H1 (cell line): ENCODE data around the gene KCNAB2. TPM values are rescaled to one million over a fixed set of nuclear protein-coding genes. Genes with fewer than 3 reads are reported as not detected.

ENCODE experiments used
- JUN ChIP-seq: IDR thresholded peaks from 2 replicates; pipeline ENCODE4 v1.6.1; 2011; ENCODE audit warnings: low read depth, mild to moderate bottlenecking, improper control_type of control experiment, low read length
- POLR2A ChIP-seq, 2 experiments: IDR thresholded peaks; 1 replicate in 1 of 2; 2 replicates in 1 of 2; pipeline ENCODE4 v1.6.1; 2011; ENCODE audit warnings: low read depth in 2 of 2, low read length in 2 of 2, mild to moderate bottlenecking in 2 of 2; ENCODE audit errors: control extremely low read depth in 1 of 2
- RFX5 ChIP-seq: IDR thresholded peaks from 2 replicates; pipeline ENCODE4 v1.6.1; 2011; ENCODE audit warnings: low read depth, low read length, improper control_type of control experiment, borderline replicate concordance
- RXRA ChIP-seq: IDR thresholded peaks from 2 replicates; pipeline ENCODE4 v1.6.1; 2011; ENCODE audit warnings: low read depth, mild to moderate bottlenecking, low read length, moderate library complexity; ENCODE audit not compliant: insufficient read depth
- polyA plus RNA-seq, 7 experiments: library from polyadenylated mRNA; depleted of rRNA in 3 of 7; stranded (reverse) in 5 of 7; unstranded in 2 of 7; fragments of >200 nt in 5 of 7; fragments of 200-250 nt in 2 of 7; gene quantifications; 1 replicate in 5 of 7; 2 replicates in 1 of 7; 4 replicates in 1 of 7; pipeline versions ENCODE4 v1.2.1 to v1.2.3, GENCODE V29; 2011 to 2013; ENCODE audit warnings: missing spikeins in 2 of 7, mixed read lengths in 2 of 7
- total RNA-seq: library from RNA; stranded (reverse); fragmentation: NEBNext Ultra II Directional; extraction: Animal tissue kit (Norgen Biotek cat#: 25700); gene quantifications from 2 replicates; pipeline ENCODE4 v1.2.1, GENCODE V29; 2021
- TF ChIP-seq, protein P1 (sequence below): fragments of 300-600 bp; sonication (generic); IDR thresholded peaks from 2 replicates; pipeline ENCODE4 v1.7.1; 2012; ENCODE audit warnings: low read length, moderate library complexity, mild to moderate bottlenecking, inconsistent platforms; ENCODE audit not compliant: insufficient replicate concordance
- TF ChIP-seq, protein P2 (sequence below), 3 experiments: IDR thresholded peaks; 1 replicate in 2 of 3; 2 replicates in 1 of 3; pipeline versions ENCODE4 v1.5.1 to v1.6.1; 2011; ENCODE audit warnings: low read length in 3 of 3, mild to moderate bottlenecking in 3 of 3, inconsistent platforms in 2 of 3, low read depth in 1 of 3, moderate library complexity in 1 of 3; ENCODE audit not compliant: insufficient read depth in 1 of 3; ENCODE audit errors: control extremely low read depth in 1 of 3

Gene KCNAB2
- total and polyA plus RNA-seq, 2 of the 8 experiments (the other 6 are each of a cell fraction or from before 2014, with no cell fraction given), result 4.5 to 7.0 TPM

DNA sequence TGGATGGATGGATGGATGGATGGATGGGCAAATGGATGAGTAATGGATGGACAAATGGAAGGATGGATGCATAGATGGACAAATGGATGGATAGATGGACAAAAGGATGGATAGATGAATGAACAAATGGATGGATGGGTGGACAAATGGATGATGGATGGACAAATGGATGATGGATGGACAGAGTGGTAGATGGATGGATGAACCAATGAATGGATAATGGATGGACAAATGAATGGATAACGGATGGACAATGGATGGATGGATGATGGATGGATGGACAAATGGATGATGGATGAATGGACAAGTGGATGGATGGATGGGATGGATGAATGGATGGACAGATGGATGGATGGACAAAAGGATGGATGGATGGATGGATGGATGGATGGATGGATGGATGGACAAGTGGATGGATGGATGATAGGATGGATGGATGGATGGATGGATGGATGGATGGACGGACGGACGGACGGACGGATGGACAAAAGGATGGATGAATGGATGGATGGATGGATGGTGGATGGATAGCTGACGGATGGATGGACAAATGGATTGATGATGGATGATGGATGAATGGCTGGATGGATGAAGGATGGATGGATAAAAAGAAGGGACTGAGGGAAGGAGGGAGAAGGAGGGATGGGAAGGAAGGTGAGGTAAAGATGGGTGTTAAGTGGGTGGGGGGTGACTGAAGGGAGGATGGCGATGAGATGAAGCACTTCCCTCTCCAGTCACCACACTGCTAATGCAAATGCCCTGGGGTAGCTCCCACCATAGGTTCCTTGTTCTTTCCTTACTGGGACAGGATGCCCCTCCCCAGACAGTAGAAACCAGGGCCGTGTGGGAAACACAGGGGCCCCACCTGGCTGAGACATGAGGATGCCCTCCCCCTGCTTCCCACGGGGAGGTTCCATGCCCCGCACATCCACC, 104.6 kb downstream of the KCNAB2 start (continued):
- TF ChIP-seq, protein P1, sequence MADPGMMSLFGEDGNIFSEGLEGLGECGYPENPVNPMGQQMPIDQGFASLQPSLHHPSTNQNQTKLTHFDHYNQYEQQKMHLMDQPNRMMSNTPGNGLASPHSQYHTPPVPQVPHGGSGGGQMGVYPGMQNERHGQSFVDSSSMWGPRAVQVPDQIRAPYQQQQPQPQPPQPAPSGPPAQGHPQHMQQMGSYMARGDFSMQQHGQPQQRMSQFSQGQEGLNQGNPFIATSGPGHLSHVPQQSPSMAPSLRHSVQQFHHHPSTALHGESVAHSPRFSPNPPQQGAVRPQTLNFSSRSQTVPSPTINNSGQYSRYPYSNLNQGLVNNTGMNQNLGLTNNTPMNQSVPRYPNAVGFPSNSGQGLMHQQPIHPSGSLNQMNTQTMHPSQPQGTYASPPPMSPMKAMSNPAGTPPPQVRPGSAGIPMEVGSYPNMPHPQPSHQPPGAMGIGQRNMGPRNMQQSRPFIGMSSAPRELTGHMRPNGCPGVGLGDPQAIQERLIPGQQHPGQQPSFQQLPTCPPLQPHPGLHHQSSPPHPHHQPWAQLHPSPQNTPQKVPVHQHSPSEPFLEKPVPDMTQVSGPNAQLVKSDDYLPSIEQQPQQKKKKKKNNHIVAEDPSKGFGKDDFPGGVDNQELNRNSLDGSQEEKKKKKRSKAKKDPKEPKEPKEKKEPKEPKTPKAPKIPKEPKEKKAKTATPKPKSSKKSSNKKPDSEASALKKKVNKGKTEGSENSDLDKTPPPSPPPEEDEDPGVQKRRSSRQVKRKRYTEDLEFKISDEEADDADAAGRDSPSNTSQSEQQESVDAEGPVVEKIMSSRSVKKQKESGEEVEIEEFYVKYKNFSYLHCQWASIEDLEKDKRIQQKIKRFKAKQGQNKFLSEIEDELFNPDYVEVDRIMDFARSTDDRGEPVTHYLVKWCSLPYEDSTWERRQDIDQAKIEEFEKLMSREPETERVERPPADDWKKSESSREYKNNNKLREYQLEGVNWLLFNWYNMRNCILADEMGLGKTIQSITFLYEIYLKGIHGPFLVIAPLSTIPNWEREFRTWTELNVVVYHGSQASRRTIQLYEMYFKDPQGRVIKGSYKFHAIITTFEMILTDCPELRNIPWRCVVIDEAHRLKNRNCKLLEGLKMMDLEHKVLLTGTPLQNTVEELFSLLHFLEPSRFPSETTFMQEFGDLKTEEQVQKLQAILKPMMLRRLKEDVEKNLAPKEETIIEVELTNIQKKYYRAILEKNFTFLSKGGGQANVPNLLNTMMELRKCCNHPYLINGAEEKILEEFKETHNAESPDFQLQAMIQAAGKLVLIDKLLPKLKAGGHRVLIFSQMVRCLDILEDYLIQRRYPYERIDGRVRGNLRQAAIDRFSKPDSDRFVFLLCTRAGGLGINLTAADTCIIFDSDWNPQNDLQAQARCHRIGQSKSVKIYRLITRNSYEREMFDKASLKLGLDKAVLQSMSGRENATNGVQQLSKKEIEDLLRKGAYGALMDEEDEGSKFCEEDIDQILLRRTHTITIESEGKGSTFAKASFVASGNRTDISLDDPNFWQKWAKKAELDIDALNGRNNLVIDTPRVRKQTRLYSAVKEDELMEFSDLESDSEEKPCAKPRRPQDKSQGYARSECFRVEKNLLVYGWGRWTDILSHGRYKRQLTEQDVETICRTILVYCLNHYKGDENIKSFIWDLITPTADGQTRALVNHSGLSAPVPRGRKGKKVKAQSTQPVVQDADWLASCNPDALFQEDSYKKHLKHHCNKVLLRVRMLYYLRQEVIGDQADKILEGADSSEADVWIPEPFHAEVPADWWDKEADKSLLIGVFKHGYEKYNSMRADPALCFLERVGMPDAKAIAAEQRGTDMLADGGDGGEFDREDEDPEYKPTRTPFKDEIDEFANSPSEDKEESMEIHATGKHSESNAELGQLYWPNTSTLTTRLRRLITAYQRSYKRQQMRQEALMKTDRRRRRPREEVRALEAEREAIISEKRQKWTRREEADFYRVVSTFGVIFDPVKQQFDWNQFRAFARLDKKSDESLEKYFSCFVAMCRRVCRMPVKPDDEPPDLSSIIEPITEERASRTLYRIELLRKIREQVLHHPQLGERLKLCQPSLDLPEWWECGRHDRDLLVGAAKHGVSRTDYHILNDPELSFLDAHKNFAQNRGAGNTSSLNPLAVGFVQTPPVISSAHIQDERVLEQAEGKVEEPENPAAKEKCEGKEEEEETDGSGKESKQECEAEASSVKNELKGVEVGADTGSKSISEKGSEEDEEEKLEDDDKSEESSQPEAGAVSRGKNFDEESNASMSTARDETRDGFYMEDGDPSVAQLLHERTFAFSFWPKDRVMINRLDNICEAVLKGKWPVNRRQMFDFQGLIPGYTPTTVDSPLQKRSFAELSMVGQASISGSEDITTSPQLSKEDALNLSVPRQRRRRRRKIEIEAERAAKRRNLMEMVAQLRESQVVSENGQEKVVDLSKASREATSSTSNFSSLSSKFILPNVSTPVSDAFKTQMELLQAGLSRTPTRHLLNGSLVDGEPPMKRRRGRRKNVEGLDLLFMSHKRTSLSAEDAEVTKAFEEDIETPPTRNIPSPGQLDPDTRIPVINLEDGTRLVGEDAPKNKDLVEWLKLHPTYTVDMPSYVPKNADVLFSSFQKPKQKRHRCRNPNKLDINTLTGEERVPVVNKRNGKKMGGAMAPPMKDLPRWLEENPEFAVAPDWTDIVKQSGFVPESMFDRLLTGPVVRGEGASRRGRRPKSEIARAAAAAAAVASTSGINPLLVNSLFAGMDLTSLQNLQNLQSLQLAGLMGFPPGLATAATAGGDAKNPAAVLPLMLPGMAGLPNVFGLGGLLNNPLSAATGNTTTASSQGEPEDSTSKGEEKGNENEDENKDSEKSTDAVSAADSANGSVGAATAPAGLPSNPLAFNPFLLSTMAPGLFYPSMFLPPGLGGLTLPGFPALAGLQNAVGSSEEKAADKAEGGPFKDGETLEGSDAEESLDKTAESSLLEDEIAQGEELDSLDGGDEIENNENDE, result no peak
- TF ChIP-seq, protein P2, sequence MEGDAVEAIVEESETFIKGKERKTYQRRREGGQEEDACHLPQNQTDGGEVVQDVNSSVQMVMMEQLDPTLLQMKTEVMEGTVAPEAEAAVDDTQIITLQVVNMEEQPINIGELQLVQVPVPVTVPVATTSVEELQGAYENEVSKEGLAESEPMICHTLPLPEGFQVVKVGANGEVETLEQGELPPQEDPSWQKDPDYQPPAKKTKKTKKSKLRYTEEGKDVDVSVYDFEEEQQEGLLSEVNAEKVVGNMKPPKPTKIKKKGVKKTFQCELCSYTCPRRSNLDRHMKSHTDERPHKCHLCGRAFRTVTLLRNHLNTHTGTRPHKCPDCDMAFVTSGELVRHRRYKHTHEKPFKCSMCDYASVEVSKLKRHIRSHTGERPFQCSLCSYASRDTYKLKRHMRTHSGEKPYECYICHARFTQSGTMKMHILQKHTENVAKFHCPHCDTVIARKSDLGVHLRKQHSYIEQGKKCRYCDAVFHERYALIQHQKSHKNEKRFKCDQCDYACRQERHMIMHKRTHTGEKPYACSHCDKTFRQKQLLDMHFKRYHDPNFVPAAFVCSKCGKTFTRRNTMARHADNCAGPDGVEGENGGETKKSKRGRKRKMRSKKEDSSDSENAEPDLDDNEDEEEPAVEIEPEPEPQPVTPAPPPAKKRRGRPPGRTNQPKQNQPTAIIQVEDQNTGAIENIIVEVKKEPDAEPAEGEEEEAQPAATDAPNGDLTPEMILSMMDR (IDR thresholded peaks at IDR 0.05; ENCODE audit: control extremely low read depth in 1 of 3, insufficient read depth in 1 of 3, low read depth in 1 of 3, low read length in 3 of 3), result no peak
- no peak for TF ChIP-seq JUN
- TF ChIP-seq RXRA, result no peak
- no peak for TF ChIP-seq RFX5
- no peak for TF ChIP-seq POLR2A (IDR thresholded peaks at IDR 0.05; ENCODE audit: control extremely low read depth in 1 of 2, low read depth in 2 of 2, low read length in 2 of 2)
